Measurements from ENCODE around the gene AKAP13.

The AKAP13 gene

GRCh38 chr15:85414991-85415390 lies 34.6 kb downstream of the AKAP13 start:
- no peak; the same call in 1 of the 2 replicates for TF ChIP-seq CTCF (IDR thresholded peaks at IDR 0.05; ENCODE audit: low read depth, low read length)
- no peak for TF ChIP-seq EZH2phosphoT487 (IDR thresholded peaks at IDR 0.05; ENCODE audit: low read depth)
- H3K27me3 ChIP-seq (ENCODE audit: low read depth, low read length): peaks cover 18% of the 10 kb centered on the region; the same call in 1 of the 2 replicates
- H3K79me2 ChIP-seq (ENCODE audit: low read length): peaks cover 68% of the 10 kb centered on the region
- peaks cover 55% of the 10 kb centered on the region for H4K20me1 ChIP-seq (ENCODE audit: insufficient read depth, low read length)
- no peaks in the 10 kb centered on the region for H3K9me3 ChIP-seq (ENCODE audit: insufficient read depth, low read length)
- H3K4me1 ChIP-seq (ENCODE audit: low read length): peaks cover 38% of the 10 kb centered on the region
- no peaks in the 10 kb centered on the region for H3K36me3 ChIP-seq (replicated peaks; ENCODE audit: low read depth, low read length)
- peak overlapping the region; percentile 95 for H3K4me2 ChIP-seq (ENCODE audit: low read length)
- no peak overlapping the region for H2AFZ ChIP-seq (ENCODE audit: low read depth, low read length)
- no peak overlapping the region for H3K4me3 ChIP-seq (ENCODE audit: low read length)
- no peak overlapping the region for H3K9ac ChIP-seq (ENCODE audit: low read length)
- no peak overlapping the region for H3K27ac ChIP-seq (ENCODE audit: low read length)

GRCh38 chr15:85415783-85416182 lies 35.4 kb downstream of the AKAP13 start:
- Histone ChIP-seq H3K9me3 (ENCODE audit: insufficient read depth, low read length) (no peaks in the 10 kb centered on the region), H3K79me2 (ENCODE audit: low read length) (peaks cover 66% of the 10 kb centered on the region), H3K36me3 (replicated peaks; ENCODE audit: low read depth, low read length) (no peaks in the 10 kb centered on the region), H2AFZ (ENCODE audit: low read depth, low read length) (no peak overlapping the region), H3K9ac (ENCODE audit: low read length) (no peak overlapping the region), H4K20me1 (ENCODE audit: insufficient read depth, low read length) (peaks cover 55% of the 10 kb centered on the region), H3K4me3 (ENCODE audit: low read length) (no peak overlapping the region), H3K27me3 (ENCODE audit: low read depth, low read length) (peaks cover 14% of the 10 kb centered on the region; the same call in 1 of the 2 replicates), H3K4me1 (ENCODE audit: low read length) (peaks cover 38% of the 10 kb centered on the region), H3K27ac (ENCODE audit: low read length) (no peak overlapping the region), H3K4me2 (ENCODE audit: low read length) (no peak overlapping the region)
- TF ChIP-seq CTCF (IDR thresholded peaks at IDR 0.05; ENCODE audit: low read depth, low read length) (no peak), EZH2phosphoT487 (IDR thresholded peaks at IDR 0.05; ENCODE audit: low read depth) (no peak)

- H3K4me3 ChIP-seq (ENCODE audit: low read length): no peak overlapping the region
- peaks cover 68% of the 10 kb centered on the region for H3K79me2 ChIP-seq (ENCODE audit: low read length)
- H2AFZ ChIP-seq (ENCODE audit: low read depth, low read length): no peak overlapping the region
- H3K4me2 ChIP-seq (ENCODE audit: low read length): no peak overlapping the region
- H4K20me1 ChIP-seq (ENCODE audit: insufficient read depth, low read length): peaks cover 62% of the 10 kb centered on the region
- no peak overlapping the region for H3K9ac ChIP-seq (ENCODE audit: low read length)
- H3K36me3 ChIP-seq (replicated peaks; ENCODE audit: low read depth, low read length): no peaks in the 10 kb centered on the region
- no peak overlapping the region for H3K27ac ChIP-seq (ENCODE audit: low read length)
- TF ChIP-seq CTCF (IDR thresholded peaks at IDR 0.05; ENCODE audit: low read depth, low read length) (no peak), EZH2phosphoT487 (IDR thresholded peaks at IDR 0.05; ENCODE audit: low read depth) (no peak)
- H3K27me3 ChIP-seq (ENCODE audit: low read depth, low read length): peaks cover 11% of the 10 kb centered on the region; the same call in 1 of the 2 replicates
- no peaks in the 10 kb centered on the region for H3K9me3 ChIP-seq (ENCODE audit: insufficient read depth, low read length)
- peaks cover 42% of the 10 kb centered on the region for H3K4me1 ChIP-seq (ENCODE audit: low read length)
These were observed 36.9 kb downstream of the AKAP13 start for GRCh38 chr15:85417276-85417675.

- H3K4me1 ChIP-seq (ENCODE audit: low read length): peaks cover 32% of the 10 kb centered on the region
These were observed 38.8 kb downstream of the AKAP13 start for GRCh38 chr15:85419161-85419560.

More at GRCh38 chr15:85419161-85419560, 38.8 kb downstream of the AKAP13 start:
- Histone ChIP-seq H3K4me3 (ENCODE audit: low read length) (no peak overlapping the region), H4K20me1 (ENCODE audit: insufficient read depth, low read length) (peaks cover 81% of the 10 kb centered on the region), H3K9me3 (ENCODE audit: insufficient read depth, low read length) (no peaks in the 10 kb centered on the region), H3K4me2 (ENCODE audit: low read length) (no peak overlapping the region), H3K27me3 (ENCODE audit: low read depth, low read length) (peaks cover 11% of the 10 kb centered on the region; the same call in 1 of the 2 replicates), H3K79me2 (ENCODE audit: low read length) (peaks cover 75% of the 10 kb centered on the region), H3K27ac (ENCODE audit: low read length) (no peak overlapping the region), H2AFZ (ENCODE audit: low read depth, low read length) (no peak overlapping the region), H3K36me3 (replicated peaks; ENCODE audit: low read depth, low read length) (no peaks in the 10 kb centered on the region), H3K9ac (ENCODE audit: low read length) (no peak overlapping the region)
- TF ChIP-seq CTCF (IDR thresholded peaks at IDR 0.05; ENCODE audit: low read depth, low read length) (no peak), EZH2phosphoT487 (IDR thresholded peaks at IDR 0.05; ENCODE audit: low read depth) (no peak)

All from OCI-LY3 (cell line).